HG03439 (cell line): ENCODE results near the gene RAD50.
A peak's percentile ranks its signal among the peaks of the same experiment; 100 is the strongest.
"Not testable (repeated sequence)": the region's sequence is repeated elsewhere in the genome, so short reads cannot be mapped to it uniquely, and the experiment has no call there.

ENCODE experiments used
- ATAC-seq: cut with Tn5 transposase; IDR thresholded peaks from one replicate; pipeline ENCODE4 v1.9.1; 2021; ENCODE audit warnings: mild to moderate bottlenecking, moderate library complexity; ENCODE audit not compliant: unreplicated experiment

The RAD50 gene

GRCh38 chr5:132556763-132557477 lies at the start of gene RAD50:
Gene RAD50, plus strand, starts transcription at chr5:132556977. Its CDS starts 348 bp downstream, at chr5:132557325.
- peak; percentile 97 for ATAC-seq

- no peak for ATAC-seq
Observed at GRCh38 chr5:132510076-132510475, 46.7 kb upstream of the RAD50 start.

- ATAC-seq, result not testable (repeated sequence)
Observed at GRCh38 chr5:132513618-132514336, 43.0 kb upstream of the RAD50 start.

- ATAC-seq, result not testable (repeated sequence)
Observed at GRCh38 chr5:132522067-132522466, 34.7 kb upstream of the RAD50 start.

- not testable (repeated sequence) for ATAC-seq
Observed at GRCh38 chr5:132524877-132525276, 31.9 kb upstream of the RAD50 start.

- ATAC-seq, result peak; percentile 64
Observed at GRCh38 chr5:132525299-132525724, 31.5 kb upstream of the RAD50 start.

- no peak for ATAC-seq
Observed at GRCh38 chr5:132526290-132526973, 30.3 kb upstream of the RAD50 start.

GRCh38 chr5:132526974-132527564 lies 29.7 kb upstream of the RAD50 start:
- ATAC-seq, result no peak

- no peak for ATAC-seq
Observed at GRCh38 chr5:132528021-132528420, 28.8 kb upstream of the RAD50 start.

GRCh38 chr5:132528866-132529634 lies 27.7 kb upstream of the RAD50 start:
- no peak for ATAC-seq

GRCh38 chr5:132530946-132531345 lies 25.8 kb upstream of the RAD50 start:
- ATAC-seq, result no peak

- no peak for ATAC-seq
Observed at GRCh38 chr5:132539716-132540115, 17.1 kb upstream of the RAD50 start.

GRCh38 chr5:132540149-132540548 lies 16.6 kb upstream of the RAD50 start:
- no peak for ATAC-seq

- no peak for ATAC-seq
Observed at GRCh38 chr5:132540764-132541163, 16.0 kb upstream of the RAD50 start.

- no peak for ATAC-seq
Observed at GRCh38 chr5:132543472-132544201, 13.1 kb upstream of the RAD50 start, which contains the start of gene IL5. Gene IL5, minus strand, starts transcription at chr5:132543522. Its CDS starts 44 bp downstream, at chr5:132543478.

- no peak for ATAC-seq
Observed at GRCh38 chr5:132546108-132546507, 10.7 kb upstream of the RAD50 start.

- no peak for ATAC-seq
Observed at GRCh38 chr5:132547269-132547668, 9.5 kb upstream of the RAD50 start.

- ATAC-seq, result not testable (repeated sequence)
Observed at GRCh38 chr5:132548834-132549233, 7.9 kb upstream of the RAD50 start.

GRCh38 chr5:132549576-132549975 lies 7.2 kb upstream of the RAD50 start:
- no peak for ATAC-seq
